Measurements from ENCODE around the gene VAT1L. TPM values are rescaled to one million over a fixed set of nuclear protein-coding genes. Genes with fewer than 3 reads are reported as not detected.

Gene VAT1L
- total RNA-seq, 2 donors from 2014 or later: 0.05 to 4.4 TPM

GRCh38 chr16:77823067-77823466 is 34.7 kb downstream of the VAT1L start:
- WGBS: 85% methylated on average over 4 of the region's 4 CpGs
- no peak overlapping the region for H3K4me3 ChIP-seq
- no peaks in the 10 kb centered on the region for H3K4me1 ChIP-seq (replicated peaks)
- DNase-seq (ENCODE audit: low spot score): no peak
- H3K36me3 ChIP-seq: no peaks in the 10 kb centered on the region
- H3K27ac ChIP-seq: no peak overlapping the region
- no peaks in the 10 kb centered on the region for H3K9me3 ChIP-seq
- intact Hi-C loops (cut with DNase I): no loop called here
- peaks cover 7% of the 10 kb centered on the region for H3K27me3 ChIP-seq (replicated peaks; ENCODE audit: insufficient read depth)
- TF ChIP-seq CTCF (IDR thresholded peaks at IDR 0.05) (no peak), POLR2AphosphoS5 (IDR thresholded peaks at IDR 0.05) (no peak), POLR2A (IDR thresholded peaks at IDR 0.05) (no peak)

- Histone ChIP-seq H3K4me3 (no peak overlapping the region), H3K9me3 (no peaks in the 10 kb centered on the region), H3K27me3 (replicated peaks; ENCODE audit: insufficient read depth) (peaks cover 7% of the 10 kb centered on the region), H3K27ac (no peak overlapping the region), H3K36me3 (no peaks in the 10 kb centered on the region), H3K4me1 (replicated peaks) (no peaks in the 10 kb centered on the region)
- no peak for DNase-seq (ENCODE audit: low spot score)
- 77% methylated on average over 7 of the region's 7 CpGs for WGBS
- TF ChIP-seq POLR2A (IDR thresholded peaks at IDR 0.05) (no peak), CTCF (IDR thresholded peaks at IDR 0.05) (no peak), POLR2AphosphoS5 (IDR thresholded peaks at IDR 0.05) (no peak)
- intact Hi-C loops (cut with DNase I): no loop called here
Observed at GRCh38 chr16:77825196-77825595, 36.8 kb downstream of the VAT1L start.

- DNase-seq (ENCODE audit: low spot score): no peak
- no peaks in the 10 kb centered on the region for H3K4me1 ChIP-seq (replicated peaks)
- intact Hi-C loops (cut with DNase I): no loop called here
- H3K36me3 ChIP-seq: no peaks in the 10 kb centered on the region
- 74% methylated on average over 3 of the region's 3 CpGs for WGBS
- no peaks in the 10 kb centered on the region for H3K27me3 ChIP-seq (replicated peaks; ENCODE audit: insufficient read depth)
- no peak overlapping the region for H3K4me3 ChIP-seq
- TF ChIP-seq POLR2A (IDR thresholded peaks at IDR 0.05) (no peak), CTCF (IDR thresholded peaks at IDR 0.05) (no peak), POLR2AphosphoS5 (IDR thresholded peaks at IDR 0.05) (no peak)
- no peaks in the 10 kb centered on the region for H3K9me3 ChIP-seq
- no peak overlapping the region for H3K27ac ChIP-seq
Observed at GRCh38 chr16:77827032-77827431, 38.7 kb downstream of the VAT1L start.

DNA sequence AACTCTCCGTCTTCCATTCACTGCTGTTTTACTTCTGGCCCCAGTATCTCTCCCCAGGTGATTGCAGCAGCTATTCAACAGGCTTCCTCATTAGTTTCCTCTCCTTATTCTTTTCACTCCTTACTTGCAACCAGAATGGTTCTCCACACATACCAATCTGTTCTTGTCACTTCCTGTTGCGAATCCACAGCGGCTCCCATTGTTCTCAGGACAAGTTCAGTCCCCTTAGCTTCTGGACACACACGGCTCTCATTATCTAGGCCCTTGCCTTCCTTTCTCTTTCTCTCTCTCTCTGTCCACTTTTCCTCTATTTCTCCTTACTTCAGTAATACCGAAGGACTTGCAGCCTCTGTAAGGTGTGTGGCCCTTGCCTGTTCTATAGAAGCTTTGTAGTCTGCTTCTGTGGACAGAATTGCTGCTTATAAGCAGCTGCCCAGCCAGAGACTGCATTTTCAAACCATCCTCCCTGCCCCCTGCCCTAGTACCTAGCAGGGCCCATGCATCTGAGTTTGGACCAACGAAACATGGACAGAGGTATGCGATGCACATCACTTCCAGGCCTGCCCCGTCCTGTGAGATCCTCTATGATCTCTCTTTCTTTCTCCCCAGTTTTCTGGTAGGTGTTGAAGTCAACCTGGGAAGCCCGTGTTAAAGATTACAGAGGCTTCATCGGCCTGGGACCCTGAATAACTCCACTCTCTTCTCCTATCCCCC is 45.7 kb downstream of the VAT1L start:
- no peak for DNase-seq (ENCODE audit: low spot score)

More for the DNA sequence above, 45.7 kb downstream of the VAT1L start:
- 81% methylated on average over 10 of the region's 10 CpGs for WGBS
- H3K27me3 ChIP-seq (replicated peaks; ENCODE audit: insufficient read depth): peaks cover 3% of the 10 kb centered on the region
- intact Hi-C loops (cut with DNase I): no loop called here
- no peak overlapping the region for H3K27ac ChIP-seq
- H3K4me3 ChIP-seq: no peak overlapping the region
- no peaks in the 10 kb centered on the region for H3K36me3 ChIP-seq
- no peak for TF ChIP-seq POLR2A (IDR thresholded peaks at IDR 0.05)
- no peak for TF ChIP-seq CTCF (IDR thresholded peaks at IDR 0.05)
- TF ChIP-seq POLR2AphosphoS5 (IDR thresholded peaks at IDR 0.05): no peak
- no peaks in the 10 kb centered on the region for H3K4me1 ChIP-seq (replicated peaks)
- no peaks in the 10 kb centered on the region for H3K9me3 ChIP-seq

All from prostate gland (tissue), 2 donors.